ENCODE data around the gene KMT5B. TPM values are rescaled to one million over a fixed set of nuclear protein-coding genes. Genes with fewer than 3 reads are reported as not detected.

The KMT5B gene
- total and polyA plus RNA-seq, 2 of the 13 experiments (the other 11 are each of a cell fraction or from before 2014, with no cell fraction given): 17.6 to 23.7 TPM

DNA sequence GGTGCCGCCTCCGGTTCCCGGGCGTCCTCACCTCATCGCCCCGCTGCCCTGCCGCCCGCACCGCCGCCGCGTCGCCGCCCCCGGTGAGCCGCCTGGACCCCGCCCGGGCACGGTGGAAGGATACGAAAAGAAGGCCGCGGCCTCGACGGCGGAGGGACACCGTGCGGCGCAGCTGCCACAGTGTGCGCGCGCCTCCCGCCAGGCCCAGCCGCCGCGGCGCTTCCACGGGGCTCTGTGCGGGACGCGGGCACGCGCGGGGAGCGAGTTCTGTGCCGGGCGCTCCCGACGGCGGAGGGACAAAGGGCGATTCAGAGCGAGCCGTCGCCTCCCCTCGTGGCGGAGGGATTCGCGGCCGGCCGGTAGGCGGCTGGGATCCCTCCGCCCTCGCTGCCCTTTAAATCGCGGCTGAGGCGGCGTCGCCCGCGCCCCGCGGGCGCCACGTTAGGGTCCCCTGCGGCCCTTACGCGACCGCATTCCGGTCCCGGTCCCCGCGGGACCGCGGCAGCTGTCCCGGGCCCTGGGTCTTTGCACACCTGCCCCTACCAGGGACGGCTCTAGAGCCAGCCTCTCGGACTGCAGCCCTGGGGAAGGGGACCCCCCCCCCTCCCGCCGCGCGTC is 568 bp upstream of the KMT5B start (continued):
- TF ChIP-seq, protein P1, sequence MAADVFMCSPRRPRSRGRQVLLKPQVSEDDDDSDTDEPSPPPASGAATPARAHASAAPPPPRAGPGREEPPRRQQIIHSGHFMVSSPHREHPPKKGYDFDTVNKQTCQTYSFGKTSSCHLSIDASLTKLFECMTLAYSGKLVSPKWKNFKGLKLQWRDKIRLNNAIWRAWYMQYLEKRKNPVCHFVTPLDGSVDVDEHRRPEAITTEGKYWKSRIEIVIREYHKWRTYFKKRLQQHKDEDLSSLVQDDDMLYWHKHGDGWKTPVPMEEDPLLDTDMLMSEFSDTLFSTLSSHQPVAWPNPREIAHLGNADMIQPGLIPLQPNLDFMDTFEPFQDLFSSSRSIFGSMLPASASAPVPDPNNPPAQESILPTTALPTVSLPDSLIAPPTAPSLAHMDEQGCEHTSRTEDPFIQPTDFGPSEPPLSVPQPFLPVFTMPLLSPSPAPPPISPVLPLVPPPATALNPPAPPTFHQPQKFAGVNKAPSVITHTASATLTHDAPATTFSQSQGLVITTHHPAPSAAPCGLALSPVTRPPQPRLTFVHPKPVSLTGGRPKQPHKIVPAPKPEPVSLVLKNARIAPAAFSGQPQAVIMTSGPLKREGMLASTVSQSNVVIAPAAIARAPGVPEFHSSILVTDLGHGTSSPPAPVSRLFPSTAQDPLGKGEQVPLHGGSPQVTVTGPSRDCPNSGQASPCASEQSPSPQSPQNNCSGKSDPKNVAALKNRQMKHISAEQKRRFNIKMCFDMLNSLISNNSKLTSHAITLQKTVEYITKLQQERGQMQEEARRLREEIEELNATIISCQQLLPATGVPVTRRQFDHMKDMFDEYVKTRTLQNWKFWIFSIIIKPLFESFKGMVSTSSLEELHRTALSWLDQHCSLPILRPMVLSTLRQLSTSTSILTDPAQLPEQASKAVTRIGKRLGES (CRISPR knock-in tag; IDR thresholded peaks at IDR 0.05; ENCODE audit: borderline replicate concordance): peak; percentile 62; the same call in 1 of the 2 replicates
- TF ChIP-seq, protein P2, sequence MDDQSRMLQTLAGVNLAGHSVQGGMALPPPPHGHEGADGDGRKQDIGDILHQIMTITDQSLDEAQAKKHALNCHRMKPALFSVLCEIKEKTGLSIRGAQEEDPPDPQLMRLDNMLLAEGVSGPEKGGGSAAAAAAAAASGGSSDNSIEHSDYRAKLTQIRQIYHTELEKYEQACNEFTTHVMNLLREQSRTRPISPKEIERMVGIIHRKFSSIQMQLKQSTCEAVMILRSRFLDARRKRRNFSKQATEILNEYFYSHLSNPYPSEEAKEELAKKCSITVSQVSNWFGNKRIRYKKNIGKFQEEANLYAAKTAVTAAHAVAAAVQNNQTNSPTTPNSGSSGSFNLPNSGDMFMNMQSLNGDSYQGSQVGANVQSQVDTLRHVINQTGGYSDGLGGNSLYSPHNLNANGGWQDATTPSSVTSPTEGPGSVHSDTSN (CRISPR knock-in tag; IDR thresholded peaks at IDR 0.05; ENCODE audit: borderline replicate concordance): no peak
- TF ChIP-seq HNF4A (CRISPR knock-in tag; IDR thresholded peaks at IDR 0.05): no peak
- no peak for TF ChIP-seq ZNF335 (CRISPR knock-in tag; IDR thresholded peaks at IDR 0.05)
- TF ChIP-seq ZNF136 (CRISPR knock-in tag; IDR thresholded peaks at IDR 0.05; ENCODE audit: low read depth): no peak
- TF ChIP-seq SOX13 (IDR thresholded peaks at IDR 0.05): no peak
- 0 out of 4 replicates have a peak, but pooled peaks of 1 of the 2 experiments have one; percentile 12 for TF ChIP-seq SOX13 (CRISPR knock-in tag; conservative IDR thresholded peaks at IDR 0.05 in 1 of 2, IDR thresholded peaks at IDR 0.05 in 1 of 2)
- TF ChIP-seq, protein P3, sequence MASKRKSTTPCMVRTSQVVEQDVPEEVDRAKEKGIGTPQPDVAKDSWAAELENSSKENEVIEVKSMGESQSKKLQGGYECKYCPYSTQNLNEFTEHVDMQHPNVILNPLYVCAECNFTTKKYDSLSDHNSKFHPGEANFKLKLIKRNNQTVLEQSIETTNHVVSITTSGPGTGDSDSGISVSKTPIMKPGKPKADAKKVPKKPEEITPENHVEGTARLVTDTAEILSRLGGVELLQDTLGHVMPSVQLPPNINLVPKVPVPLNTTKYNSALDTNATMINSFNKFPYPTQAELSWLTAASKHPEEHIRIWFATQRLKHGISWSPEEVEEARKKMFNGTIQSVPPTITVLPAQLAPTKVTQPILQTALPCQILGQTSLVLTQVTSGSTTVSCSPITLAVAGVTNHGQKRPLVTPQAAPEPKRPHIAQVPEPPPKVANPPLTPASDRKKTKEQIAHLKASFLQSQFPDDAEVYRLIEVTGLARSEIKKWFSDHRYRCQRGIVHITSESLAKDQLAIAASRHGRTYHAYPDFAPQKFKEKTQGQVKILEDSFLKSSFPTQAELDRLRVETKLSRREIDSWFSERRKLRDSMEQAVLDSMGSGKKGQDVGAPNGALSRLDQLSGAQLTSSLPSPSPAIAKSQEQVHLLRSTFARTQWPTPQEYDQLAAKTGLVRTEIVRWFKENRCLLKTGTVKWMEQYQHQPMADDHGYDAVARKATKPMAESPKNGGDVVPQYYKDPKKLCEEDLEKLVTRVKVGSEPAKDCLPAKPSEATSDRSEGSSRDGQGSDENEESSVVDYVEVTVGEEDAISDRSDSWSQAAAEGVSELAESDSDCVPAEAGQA (IDR thresholded peaks at IDR 0.05; ENCODE audit: low read depth): peak; percentile 79; the same call in 1 of the 2 replicates
- TF ChIP-seq, protein P3 (CRISPR knock-in tag; IDR thresholded peaks at IDR 0.05; ENCODE audit: borderline replicate concordance): no peak
- no peak for TF ChIP-seq PCBP2 (optimal IDR thresholded peaks at IDR 0.05; ENCODE audit: low read depth, low read length, poor library complexity, severe bottlenecking)

Measured in HepG2 (cell line).